Chondrocyte (in vitro differentiated cells): ENCODE measurements around the gene MBD6. TPM values are rescaled to one million over a fixed set of nuclear protein-coding genes. Genes with fewer than 3 reads are reported as not detected.

Experiments used
- DNase-seq: peaks from one replicate; pipeline ENCODE4 v3.0.0; 2021; ENCODE audit warnings: mixed read lengths, low spot score
- H3K27ac Mint-ChIP-seq: one replicate; pipeline ENCODE4 v1.8.0; 2021; ENCODE audit warnings: mild to moderate bottlenecking, moderate library complexity, mixed read lengths; ENCODE audit not compliant: unreplicated experiment
- H3K27me3 Mint-ChIP-seq: 2 replicates; pipeline ENCODE4 v1.8.0; 2021; ENCODE audit warnings: low read depth, mixed read lengths
- H3K36me3 Mint-ChIP-seq: 2 replicates; pipeline ENCODE4 v1.8.0; 2021; ENCODE audit warnings: low read depth, mixed read lengths
- H3K4me1 Mint-ChIP-seq: 2 replicates; pipeline ENCODE4 v1.8.0; 2021; ENCODE audit warnings: low read depth, mild to moderate bottlenecking, mixed read lengths
- H3K4me3 Mint-ChIP-seq: one replicate; pipeline ENCODE4 v1.8.0; 2021; ENCODE audit warnings: mild to moderate bottlenecking, moderate library complexity, mixed read lengths; ENCODE audit not compliant: unreplicated experiment
- H3K9me3 Mint-ChIP-seq: 2 replicates; pipeline ENCODE4 v1.8.0; 2021; ENCODE audit warnings: low read depth, mixed read lengths
- CTCF ChIP-seq: fragments of 200-600 bp; sonication (generic); IDR thresholded peaks from 2 replicates; pipeline ENCODE4 v1.5.0; 2021; ENCODE audit warnings: antibody characterized with exemption, mild to moderate bottlenecking, moderate library complexity
- long read RNA-seq: library from polyadenylated mRNA; stranded (forward); transcript quantifications from one replicate; pipeline ENCODE4 v2.0.0, GENCODE V29; 2021
- total RNA-seq: library from RNA; stranded (reverse); gene quantifications from 3 replicates; pipeline ENCODE4 v1.2.1, GENCODE V29; 2021

The MBD6 gene
- 66.9 to 86.5 TPM (median 78.4 TPM) in 3 replicates for total RNA-seq
- long read RNA-seq, full-length matches to known transcripts = 1 of 25 reads
- long read RNA-seq, partial matches to known transcripts = 23 of 25 reads
- long read RNA-seq, other reads (novel, unspliced or antisense) = 1 of 25 reads

- no peaks in the 10 kb centered on the region for H3K27me3 Mint-ChIP-seq
- no peak for DNase-seq
- peak within 1 kb of the TSS; percentile 96 for H3K4me3 Mint-ChIP-seq
- no peak for TF ChIP-seq CTCF
- H3K27ac Mint-ChIP-seq = peak within 1 kb of the TSS; percentile 100
- peaks cover 70% of the 10 kb centered on the region for H3K4me1 Mint-ChIP-seq
- no peaks in the 10 kb centered on the region for H3K9me3 Mint-ChIP-seq
- H3K36me3 Mint-ChIP-seq = peaks cover 29% of the 10 kb centered on the region
These were observed at the start of gene MBD6 for GRCh38 chr12:57522011-57522886. MBD6 (plus strand) TSS chr12:57522824; CDS start chr12:57524304, 1,480 bp downstream.

- Mint-ChIP-seq H3K27me3 (peaks cover 30% of the 10 kb centered on the region), H3K4me1 (peaks cover 17% of the 10 kb centered on the region), H3K36me3 (no peaks in the 10 kb centered on the region), H3K9me3 (no peaks in the 10 kb centered on the region), H3K4me3 (no peak overlapping the region), H3K27ac (no peak overlapping the region)
- TF ChIP-seq CTCF = no peak
- peak; percentile 1 for DNase-seq
These were observed 49.2 kb upstream of the MBD6 start for GRCh38 chr12:57473392-57473791.

- DNase-seq = peak; percentile 2
- no peaks in the 10 kb centered on the region for H3K9me3 Mint-ChIP-seq
- peaks cover 30% of the 10 kb centered on the region for H3K27me3 Mint-ChIP-seq
- no peak overlapping the region for H3K4me3 Mint-ChIP-seq
- H3K27ac Mint-ChIP-seq = no peak overlapping the region
- H3K36me3 Mint-ChIP-seq = no peaks in the 10 kb centered on the region
- TF ChIP-seq CTCF = no peak
- peaks cover 17% of the 10 kb centered on the region for H3K4me1 Mint-ChIP-seq
These were observed 48.7 kb upstream of the MBD6 start for GRCh38 chr12:57473886-57474285.

- peak; percentile 39 for DNase-seq
- no peak overlapping the region for H3K4me3 Mint-ChIP-seq
- no peaks in the 10 kb centered on the region for H3K36me3 Mint-ChIP-seq
- peaks cover 19% of the 10 kb centered on the region for H3K4me1 Mint-ChIP-seq
- no peak overlapping the region for H3K27ac Mint-ChIP-seq
- H3K9me3 Mint-ChIP-seq = no peaks in the 10 kb centered on the region
- peaks cover 30% of the 10 kb centered on the region for H3K27me3 Mint-ChIP-seq
- no peak for TF ChIP-seq CTCF
These were observed 48.2 kb upstream of the MBD6 start for GRCh38 chr12:57474430-57474829.

- TF ChIP-seq CTCF = no peak
- peaks cover 30% of the 10 kb centered on the region for H3K27me3 Mint-ChIP-seq
These were observed 47.8 kb upstream of the MBD6 start for GRCh38 chr12:57474862-57475261.

More at GRCh38 chr12:57474862-57475261, 47.8 kb upstream of the MBD6 start:
- DNase-seq = peak; percentile 39
- H3K36me3 Mint-ChIP-seq = no peaks in the 10 kb centered on the region
- peaks cover 21% of the 10 kb centered on the region for H3K4me1 Mint-ChIP-seq
- H3K9me3 Mint-ChIP-seq = no peaks in the 10 kb centered on the region
- H3K4me3 Mint-ChIP-seq = no peak overlapping the region
- H3K27ac Mint-ChIP-seq = no peak overlapping the region
